GM19238 (cell line): ENCODE results near the gene PTCHD1.

Experiments used
- DNase-seq: peaks from one replicate; pipeline ENCODE4 v3.0.0; 2011; ENCODE audit warnings: low spot score; ENCODE audit not compliant: insufficient read length

The PTCHD1 gene

DNA sequence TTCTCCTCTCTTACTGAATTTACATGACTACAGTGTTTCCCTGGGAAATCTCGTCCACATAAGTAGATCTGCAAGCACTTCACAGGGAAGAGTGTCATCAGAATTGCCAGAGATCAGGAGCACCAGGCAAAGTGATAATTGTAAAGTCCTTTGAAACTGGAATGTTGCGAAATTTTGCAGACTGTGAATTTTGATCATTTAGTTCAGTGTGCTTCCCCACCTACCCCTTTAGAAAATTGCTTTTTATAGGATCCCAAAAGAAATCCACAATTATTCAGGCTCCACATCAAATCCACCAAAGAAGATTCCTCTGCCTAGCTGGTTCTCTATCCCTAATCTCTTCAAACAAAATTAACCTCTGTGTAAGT lies 10.2 kb downstream of the PTCHD1 start:
- no peak for DNase-seq

DNA sequence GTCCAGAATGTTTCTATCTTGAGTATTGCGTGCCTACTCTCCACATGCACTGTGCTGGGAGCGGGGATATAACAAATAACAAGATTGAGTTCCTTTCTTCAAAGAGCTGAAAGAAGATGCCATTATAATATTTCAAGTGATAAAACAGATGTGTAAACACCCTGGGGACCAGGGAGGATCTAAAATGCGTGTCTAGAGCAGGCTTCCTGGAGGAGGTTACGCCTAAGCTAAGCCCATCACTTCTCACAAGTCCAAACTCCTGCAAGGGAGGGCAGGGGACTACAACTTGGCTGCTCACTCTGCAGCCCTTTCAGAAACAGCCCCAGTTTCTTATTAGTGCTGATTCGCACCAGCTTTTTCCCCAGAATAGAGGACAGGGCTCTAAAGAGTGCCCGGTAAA lies 21.5 kb downstream of the PTCHD1 start:
- no peak for DNase-seq

DNA sequence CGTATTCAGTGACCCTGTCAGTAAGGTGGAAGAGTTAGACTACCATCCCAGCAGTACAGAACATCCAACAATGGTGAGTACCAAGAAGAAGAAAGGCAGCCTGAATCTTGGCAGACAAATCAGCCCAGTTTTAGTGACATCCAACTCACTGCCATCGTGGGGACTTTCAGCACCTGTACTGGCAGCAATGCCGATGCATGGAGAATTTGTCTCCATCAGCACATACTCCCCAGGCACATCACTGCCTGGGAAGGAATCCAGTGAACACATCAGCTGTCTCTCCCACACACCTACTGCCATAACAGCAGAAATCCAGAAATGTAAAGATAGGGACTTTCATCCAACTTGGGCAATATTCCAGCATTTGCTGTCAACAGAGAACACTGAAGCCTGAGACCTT lies 29.8 kb downstream of the PTCHD1 start:
- no peak for DNase-seq

DNA sequence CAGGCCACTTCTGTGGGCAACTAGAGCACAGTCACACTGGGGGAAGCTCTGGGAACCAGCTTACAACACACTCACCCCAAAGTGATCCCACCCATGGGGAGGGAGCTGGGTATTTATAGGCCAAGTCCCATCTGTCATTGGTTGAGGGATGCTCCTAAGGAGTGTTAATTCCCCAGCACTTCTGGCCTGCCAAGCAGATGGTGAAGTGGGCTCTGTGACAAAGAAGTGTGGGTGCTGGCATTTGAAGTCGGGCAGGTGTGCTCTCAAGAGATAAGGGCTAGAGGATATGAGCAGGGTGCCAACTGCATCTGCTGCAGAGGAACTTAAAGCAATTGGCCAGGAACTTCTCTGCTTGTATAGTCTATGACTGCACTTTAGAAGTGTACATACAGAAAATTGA lies 30.9 kb downstream of the PTCHD1 start:
- no peak for DNase-seq

DNA sequence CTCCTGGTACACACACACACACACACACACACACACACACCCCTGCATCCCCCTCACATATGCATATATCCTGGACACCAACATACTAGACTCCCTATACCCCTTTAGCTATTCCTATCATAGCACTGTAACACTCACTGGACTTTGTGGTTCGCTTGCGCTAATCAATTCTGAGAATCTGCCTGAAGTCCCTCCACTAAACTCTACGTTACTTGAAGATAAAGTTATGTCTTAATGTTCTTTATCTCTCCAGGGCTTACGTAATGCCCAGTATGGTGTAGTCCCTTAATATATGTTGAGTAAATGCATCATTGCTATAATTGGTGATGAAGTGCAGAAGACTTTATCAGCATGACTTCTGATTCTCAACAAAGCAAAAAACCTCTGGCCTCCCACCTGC lies 32.3 kb downstream of the PTCHD1 start:
- no peak for DNase-seq

DNA sequence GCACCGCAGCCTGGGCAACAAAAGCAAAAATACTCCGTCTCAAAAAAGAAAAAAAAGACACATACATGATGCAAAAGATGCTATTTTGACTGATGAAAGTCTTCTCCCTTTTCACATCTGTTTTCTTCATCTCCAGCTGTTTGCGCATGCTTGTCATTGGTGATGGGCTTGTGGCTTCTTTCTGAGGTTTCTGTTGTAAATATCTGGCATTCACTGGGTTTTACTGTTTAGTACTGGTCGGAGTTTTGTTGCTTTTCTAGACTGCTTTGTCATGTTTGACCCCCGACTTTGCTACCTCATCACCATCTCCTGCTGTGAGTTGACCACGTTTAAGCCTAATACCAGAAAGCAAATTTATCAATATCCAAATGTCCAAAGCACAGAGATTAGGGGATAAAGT lies 34.4 kb downstream of the PTCHD1 start:
- DNase-seq = no peak

DNA sequence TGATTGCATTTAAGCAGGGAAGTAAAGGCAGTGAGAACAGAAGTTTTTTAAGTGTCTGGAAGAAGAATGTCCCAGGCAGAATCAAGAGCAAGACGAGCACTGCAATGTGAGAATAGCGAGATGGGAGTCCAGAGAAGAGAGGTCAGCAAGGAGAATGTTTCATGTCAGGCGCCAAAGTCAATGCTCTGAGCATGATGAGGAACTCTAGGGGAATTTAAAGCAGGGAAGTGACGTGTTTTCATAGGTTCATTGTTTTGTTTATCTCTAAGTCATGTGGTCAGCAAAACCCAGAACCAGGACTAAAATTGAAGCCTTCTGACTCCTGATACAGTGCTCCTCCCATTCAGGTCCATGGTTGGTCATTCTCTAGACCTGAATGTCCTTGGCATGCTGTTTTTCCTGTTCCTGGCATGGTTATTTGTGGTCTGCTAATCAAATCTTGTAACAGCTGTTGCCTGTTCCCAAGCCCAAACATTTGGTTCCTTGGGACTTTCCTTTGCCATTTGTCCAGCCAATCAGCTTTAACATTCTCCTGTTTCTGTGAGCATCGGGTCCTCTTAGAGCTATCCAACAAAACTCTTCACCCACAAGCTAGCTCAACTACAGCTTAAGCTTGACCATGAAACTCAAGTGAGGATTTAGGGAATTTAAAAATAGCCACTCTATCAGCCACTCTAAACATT lies 37.7 kb downstream of the PTCHD1 start:
- no peak for DNase-seq

DNA sequence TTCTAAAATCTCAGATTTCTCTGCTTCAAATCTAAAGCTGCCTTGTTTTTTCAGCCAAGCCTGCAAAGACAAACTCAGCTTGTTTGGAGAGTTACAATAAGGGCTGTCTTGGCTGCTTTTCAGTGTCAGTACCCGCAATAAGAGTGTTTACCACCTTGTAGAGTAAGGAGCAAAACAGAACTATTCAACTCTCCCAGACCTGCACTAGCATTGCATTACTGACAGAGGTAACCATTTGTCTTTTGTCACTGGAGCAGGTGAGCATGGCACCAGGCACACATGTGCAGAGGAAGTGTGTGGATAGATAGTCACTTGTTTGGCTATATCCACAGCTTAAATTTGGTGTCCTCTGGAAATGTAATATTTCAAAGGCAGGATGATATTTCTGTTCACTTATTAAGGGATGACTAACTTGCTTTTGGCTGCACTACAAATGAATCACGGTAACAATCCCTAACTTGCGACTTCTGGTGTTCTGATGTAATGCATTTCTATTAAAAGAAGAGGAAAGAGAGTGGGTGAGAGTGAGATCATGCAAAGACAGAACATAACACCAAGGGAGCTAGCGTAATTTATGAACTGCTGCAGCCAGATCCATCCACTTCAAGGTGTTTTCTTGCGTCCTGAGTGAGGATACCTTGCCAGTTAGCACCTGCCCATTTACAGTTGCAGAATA lies 38.6 kb downstream of the PTCHD1 start:
- DNase-seq = no peak

DNA sequence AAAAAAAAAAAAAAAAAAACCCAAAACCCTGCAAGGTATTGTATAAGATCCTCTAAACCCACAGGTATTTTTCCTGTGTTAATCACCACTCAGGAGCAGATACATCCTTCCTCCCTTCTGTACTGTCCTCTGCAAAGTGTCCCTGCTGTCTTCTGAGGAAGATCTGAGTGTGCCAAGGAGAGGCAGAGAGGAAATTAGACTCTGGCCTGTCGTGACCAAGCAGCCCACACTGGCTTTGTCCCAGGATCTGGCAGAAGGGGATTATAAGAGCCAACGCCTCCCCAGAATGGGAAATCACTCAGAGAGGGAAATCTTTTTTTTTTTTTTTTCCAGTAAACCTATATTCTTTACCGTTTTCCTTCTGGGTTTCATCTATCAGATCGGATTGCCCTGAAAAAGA lies 39.6 kb downstream of the PTCHD1 start:
- DNase-seq = no peak

DNA sequence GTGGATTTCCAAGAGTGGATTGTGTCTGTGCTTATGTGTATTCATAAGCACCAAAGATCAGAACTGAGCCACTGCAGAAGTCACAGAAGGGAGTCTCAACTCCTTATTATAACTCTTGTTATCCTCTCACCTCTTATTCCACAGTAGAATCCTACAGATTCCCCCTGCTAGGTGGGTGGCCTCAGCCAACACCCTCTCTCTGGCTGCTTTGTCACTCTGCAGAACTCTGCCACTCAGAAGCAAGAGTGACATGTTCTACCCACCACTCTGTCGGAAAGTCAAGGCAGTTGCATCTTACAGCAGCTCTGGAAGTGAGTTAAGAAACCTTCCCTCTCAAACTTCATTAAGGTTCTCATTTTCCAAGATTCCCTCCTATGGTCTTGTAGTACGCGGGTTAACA lies 41.9 kb downstream of the PTCHD1 start:
- DNase-seq = no peak

DNA sequence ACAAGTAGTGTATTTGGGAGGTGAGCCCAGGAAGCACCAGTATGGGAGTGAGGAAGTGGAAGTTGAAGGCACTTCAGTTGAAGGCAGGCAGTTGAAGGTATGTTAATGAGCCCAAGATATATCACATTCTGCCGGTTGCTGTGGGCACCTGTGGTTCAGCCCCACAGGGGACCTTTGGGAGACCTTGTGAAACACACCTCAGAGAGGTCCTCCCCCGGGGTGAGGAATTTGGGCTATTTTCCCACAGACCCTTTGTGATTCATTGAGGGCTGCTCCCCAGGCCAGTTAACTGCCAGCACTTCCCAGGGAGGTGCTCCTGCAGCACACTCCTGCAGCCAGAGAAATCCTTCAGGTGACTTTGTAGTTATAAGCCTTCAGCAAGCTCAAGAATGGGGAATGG lies 45.9 kb downstream of the PTCHD1 start:
- no peak for DNase-seq

DNA sequence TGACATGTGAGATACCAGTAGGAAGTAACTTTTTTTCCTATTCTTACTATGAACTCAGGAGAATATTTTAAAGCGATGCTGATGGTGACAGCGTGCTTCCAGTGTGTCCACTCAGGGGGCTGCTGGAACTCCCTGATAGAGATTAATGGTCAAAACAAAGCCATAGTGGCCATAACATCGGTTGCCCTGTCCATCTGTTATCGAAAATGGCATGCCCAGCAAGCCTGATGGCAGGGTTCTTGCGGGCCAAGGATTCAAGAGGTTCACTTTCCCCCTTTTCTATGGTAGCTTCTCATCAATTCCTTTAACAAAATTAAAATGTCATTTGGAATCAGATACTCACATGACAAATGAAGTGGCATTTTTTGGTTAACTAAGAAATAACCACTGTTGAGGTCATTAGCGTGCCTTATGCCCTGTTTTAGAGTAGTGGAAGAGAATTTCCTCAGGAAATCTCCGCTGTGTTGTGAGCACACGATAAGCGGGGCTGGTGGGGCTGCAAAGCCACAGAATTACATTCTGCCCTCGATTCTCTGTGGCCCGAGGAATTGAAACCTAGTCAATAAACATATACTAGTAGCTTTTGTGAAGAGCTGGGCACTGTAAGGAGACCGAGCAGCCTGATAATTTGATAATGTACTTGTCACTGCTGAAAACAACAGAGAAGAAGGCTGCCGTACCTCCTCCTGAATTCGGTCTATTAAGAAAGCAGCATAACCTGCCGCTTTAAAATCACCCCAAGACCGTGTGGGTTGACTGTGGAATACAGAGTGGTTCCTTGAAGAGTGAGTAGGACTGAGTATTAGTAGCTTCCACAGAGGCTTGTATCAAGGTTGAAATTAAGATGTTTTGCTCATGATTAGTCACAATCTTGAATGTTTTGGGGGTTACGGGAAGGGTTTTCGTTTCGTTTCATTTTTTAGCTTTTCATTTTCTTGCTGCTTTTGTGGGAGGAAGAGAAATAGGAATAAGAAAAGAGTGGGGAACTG lies 46.7 kb downstream of the PTCHD1 start:
- DNase-seq = no peak

DNA sequence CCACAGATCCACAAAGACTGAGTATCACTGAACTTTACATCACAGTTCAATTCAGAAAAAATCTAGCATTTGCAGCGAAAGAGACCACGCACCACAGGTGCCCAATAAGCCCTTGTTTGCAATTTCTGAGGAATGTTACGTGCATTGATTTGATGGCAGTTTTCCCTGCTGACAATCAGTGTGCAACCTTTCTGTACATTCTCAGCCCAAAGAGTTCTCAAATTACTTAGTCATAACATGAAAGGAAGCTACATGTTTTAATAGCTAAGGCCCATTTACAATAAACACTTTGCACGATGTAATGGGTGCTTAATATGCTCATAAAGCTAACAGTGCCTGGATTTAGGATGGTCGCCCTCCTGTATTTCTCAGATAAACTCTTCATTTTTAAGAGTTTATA lies 47.9 kb downstream of the PTCHD1 start:
- no peak for DNase-seq

DNA sequence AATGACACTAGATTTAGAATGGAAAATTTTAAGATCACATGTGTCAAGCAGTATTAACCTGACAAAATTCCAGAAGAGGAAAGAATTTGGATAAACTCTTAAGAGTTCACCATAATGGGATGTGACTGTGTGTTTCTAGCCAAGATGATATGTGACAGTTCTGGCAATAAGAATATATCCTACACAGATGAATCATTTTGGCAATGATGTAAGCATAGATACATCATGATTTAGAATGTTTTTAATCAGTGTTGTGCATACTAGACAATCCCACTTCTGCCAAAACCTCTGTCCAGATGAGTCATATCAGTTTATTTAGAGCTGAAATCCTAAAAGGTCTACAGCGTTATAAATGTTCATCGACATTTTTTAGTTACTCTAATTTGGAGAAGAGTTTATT lies 48.8 kb downstream of the PTCHD1 start:
- DNase-seq = no peak

DNA sequence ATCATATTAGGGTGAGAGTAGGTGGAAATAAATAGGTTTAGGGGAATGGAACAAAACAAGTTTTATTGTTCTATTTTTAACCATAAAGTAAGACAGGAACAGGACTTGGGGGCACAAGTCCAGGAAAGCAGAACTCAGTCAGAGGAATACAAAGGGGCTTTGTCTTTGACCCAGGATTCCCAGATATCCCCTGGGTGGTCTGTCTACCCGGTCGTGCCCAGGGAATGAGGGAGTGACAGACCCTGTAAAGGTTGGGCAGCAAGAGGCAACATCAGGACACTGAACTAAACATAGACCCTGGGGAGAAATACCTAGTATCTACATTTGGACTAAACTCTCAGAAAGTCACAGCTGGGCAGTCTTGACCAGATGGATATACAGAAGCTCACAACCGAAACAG lies 50.6 kb downstream of the PTCHD1 start:
- no peak for DNase-seq

DNA sequence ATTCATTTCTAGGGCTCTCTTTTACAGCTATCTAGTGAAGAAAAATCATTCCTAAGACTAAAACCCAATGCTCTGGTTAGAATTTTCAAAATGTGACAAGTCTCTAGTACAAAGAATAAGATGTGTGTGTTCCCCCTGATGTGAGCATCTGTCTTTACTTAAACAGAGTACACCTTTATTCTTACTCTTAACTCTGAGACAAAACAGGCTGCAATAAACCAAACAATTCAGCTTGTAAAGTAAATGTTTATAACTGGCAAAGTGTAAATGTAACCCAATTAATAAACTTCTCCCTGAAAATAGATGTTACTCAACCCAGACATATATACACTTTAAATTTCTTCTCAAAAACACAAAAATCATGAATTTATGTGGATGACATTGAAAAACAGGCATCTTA lies 51.6 kb downstream of the PTCHD1 start:
- DNase-seq = no peak

DNA sequence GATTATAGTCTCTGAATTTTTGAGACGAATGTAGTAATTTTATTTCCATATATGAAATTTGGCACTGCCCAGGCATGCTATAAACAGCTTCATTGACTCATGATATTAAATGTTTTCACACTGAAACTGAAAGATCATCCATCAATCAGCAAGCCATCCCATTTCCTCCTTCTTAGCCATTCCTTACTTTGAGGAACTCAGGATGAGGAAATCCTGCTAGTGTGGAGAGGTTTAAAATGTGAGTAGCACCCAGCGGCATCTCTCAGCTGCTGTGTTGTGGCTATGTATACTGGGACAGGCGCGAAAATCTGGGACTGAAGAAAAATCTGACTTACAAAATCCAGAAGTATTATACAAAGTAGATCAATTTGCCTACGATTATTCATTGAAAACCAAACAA lies 52.1 kb downstream of the PTCHD1 start:
- no peak for DNase-seq

DNA sequence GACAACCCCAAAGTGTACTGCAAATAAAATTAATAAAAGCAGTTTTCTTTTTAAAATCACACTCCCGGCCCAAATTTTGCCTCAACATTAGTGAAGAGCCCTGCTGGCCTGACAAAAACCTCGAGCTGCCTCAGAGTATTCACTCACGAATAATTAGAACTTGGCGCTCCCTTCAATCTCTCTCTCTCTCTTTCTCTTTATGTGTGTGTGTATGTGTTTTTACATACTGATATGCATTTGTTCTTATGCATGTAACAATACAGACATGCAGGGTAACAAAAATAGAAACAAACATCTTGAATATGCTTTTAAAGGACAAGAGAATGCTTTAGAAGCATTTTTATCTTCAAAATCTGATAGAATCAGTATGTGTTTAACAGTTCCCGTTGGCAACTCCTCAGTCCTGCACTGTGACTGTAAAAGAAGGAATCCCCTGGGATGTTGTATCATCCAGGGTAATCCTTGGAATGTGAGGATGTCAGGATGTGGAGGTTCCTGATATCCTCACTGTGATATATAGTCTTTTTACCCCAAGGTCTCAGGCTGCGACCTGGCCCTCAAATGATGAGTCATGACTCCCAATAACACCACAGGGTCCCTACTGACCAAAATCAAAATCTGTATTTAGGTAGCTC lies 53.0 kb downstream of the PTCHD1 start:
- DNase-seq = no peak

DNA sequence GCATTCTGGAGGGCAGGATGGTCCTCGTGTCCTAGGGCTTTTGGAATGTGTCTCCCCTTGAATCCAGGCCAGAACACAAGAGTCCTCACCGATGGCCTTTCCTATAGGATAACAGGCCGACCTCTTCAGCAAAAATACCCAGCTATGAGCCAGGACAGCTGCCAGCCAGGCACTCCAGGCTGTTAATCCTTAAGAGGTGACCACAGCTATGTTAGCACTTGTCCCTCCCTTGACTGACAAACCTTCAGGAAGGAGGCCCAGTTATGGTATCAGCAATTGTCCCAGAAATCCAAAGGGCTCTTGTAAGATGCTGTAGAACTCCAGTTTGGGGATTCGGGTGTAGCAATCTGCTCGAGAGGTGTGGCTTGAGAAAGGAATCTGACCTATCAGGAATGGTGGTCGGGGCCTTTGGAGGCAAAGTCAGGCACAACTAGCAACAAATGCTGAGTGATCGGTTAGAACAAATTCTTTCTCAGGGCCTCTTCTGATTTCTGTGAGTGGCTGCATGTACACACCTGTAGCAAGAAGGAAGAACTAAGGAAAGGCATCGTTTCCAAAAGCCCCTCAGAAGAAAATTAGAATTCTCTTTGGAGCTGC lies 54.6 kb downstream of the PTCHD1 start:
- no peak for DNase-seq

DNA sequence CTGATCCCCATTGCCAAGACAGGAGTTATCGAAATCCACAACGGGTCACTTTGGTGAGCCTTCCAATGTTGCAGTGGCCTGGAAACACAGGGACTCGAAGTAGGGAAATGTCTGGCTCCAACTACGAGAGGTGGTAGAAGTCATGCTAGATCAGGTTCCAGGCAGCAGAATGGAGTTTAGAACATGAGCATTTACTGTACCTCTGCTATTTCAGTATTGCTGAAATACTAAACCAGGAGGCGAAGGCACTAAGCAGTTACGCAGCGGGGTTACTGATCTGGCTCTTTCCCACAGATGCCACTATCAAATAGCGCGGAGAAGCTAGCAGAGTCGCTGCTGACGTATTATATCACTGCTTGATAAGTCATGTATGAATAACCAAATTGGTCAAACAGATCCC lies 56.3 kb downstream of the PTCHD1 start:
- no peak for DNase-seq

DNA sequence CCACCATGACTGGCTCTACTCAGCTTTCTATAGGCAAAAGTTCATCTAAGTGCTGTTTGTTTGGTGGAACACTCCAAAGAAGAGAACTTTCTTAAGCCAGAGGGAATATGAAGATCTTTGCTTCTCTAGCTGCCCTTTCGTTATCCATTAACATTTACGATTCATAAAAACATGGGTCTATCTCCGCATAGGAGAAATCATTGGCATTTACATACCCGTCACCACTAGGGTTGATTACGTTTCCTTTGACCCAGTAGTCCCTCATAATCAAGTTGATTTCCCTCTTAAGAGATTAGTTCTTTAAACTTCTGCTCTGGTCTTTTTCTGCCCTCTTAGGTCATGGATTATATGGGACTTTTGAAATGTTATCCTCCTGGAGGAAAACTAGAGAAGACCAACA lies 57.5 kb downstream of the PTCHD1 start:
- DNase-seq = no peak
